GM12878 (cell line): Measurements from ENCODE around the gene FANCF. TPM values are rescaled to one million over a fixed set of nuclear protein-coding genes. Genes with fewer than 3 reads are reported as not detected.
A peak's percentile ranks its signal among the peaks of the same experiment; 100 is the strongest.

Experiments
- ATF2 ChIP-seq: IDR thresholded peaks from 2 replicates; pipeline ENCODE4 v1.6.1; 2012; ENCODE audit warnings: low read length, inconsistent platforms
- BACH1 ChIP-seq: fragments of 450-650 bp; IDR thresholded peaks from 2 replicates; pipeline ENCODE4 v1.6.1; 2017; ENCODE audit warnings: mild to moderate bottlenecking, borderline replicate concordance
- BCL11A ChIP-seq: IDR thresholded peaks from 2 replicates; pipeline ENCODE4 v1.6.1; 2011; ENCODE audit warnings: low read depth, low read length
- E2F4 ChIP-seq: IDR thresholded peaks from 2 replicates; pipeline ENCODE4 v1.6.1; 2012; ENCODE audit warnings: low read depth, low read length, improper control_type of control experiment
- EP300 ChIP-seq, 2 experiments: fragments of 150-350 bp in 1 of 2; IDR thresholded peaks; 2 replicates each; pipeline ENCODE4 v1.6.1; 2011 to 2012; ENCODE audit warnings: low read depth in 2 of 2, low read length in 2 of 2, borderline replicate concordance in 1 of 2, improper control_type of control experiment in 1 of 2, inconsistent platforms in 1 of 2; ENCODE audit not compliant: control insufficient read depth in 1 of 2
- JUND ChIP-seq: IDR thresholded peaks from 2 replicates; pipeline ENCODE4 v1.6.1; 2012; ENCODE audit warnings: low read depth, mild to moderate bottlenecking, low read length, improper control_type of control experiment, moderate library complexity
- KLF5 ChIP-seq: fragments of 450-650 bp; IDR thresholded peaks from 2 replicates; pipeline ENCODE4 v1.6.1; 2014; ENCODE audit warnings: mild to moderate bottlenecking; ENCODE audit not compliant: partially characterized antibody
- MXI1 ChIP-seq: fragments of 150-350 bp; IDR thresholded peaks from 2 replicates; pipeline ENCODE4 v1.6.1; 2011; ENCODE audit warnings: low read depth, mild to moderate bottlenecking, inconsistent platforms, low read length, improper control_type of control experiment
- MYB ChIP-seq: fragments of 150-350 bp; IDR thresholded peaks from 2 replicates; pipeline ENCODE4 v1.6.1; 2014; ENCODE audit warnings: mild to moderate bottlenecking, low read depth, low read length, borderline replicate concordance
- PBX3 ChIP-seq: IDR thresholded peaks from 2 replicates; pipeline ENCODE4 v1.6.1; 2011; ENCODE audit warnings: mild to moderate bottlenecking, low read depth, low read length, moderate library complexity; ENCODE audit not compliant: insufficient replicate concordance
- PML ChIP-seq: IDR thresholded peaks from 2 replicates; pipeline ENCODE4 v1.6.1; 2012; ENCODE audit warnings: low read length, inconsistent platforms
- RELA ChIP-seq: fragments of 450-650 bp; IDR thresholded peaks from 2 replicates; pipeline ENCODE4 v1.8.0; 2014; ENCODE audit warnings: borderline replicate concordance; ENCODE audit not compliant: partially characterized antibody
- SIN3A ChIP-seq: IDR thresholded peaks from 2 replicates; pipeline ENCODE4 v1.6.1; 2012; ENCODE audit warnings: low read depth, low read length, improper control_type of control experiment
- TARDBP ChIP-seq: IDR thresholded peaks from 2 replicates; pipeline ENCODE4 v1.6.1; 2016; ENCODE audit warnings: borderline replicate concordance
- ZBTB11 ChIP-seq: fragments of 450-650 bp; formaldehyde crosslinking; IDR thresholded peaks from 2 replicates; pipeline ENCODE4 v1.5.0; 2022; ENCODE audit warnings: mild to moderate bottlenecking, missing genetic modification characterization
- ZNF687 ChIP-seq: fragments of 450-650 bp; IDR thresholded peaks from 2 replicates; pipeline ENCODE4 v1.6.1; 2017; ENCODE audit warnings: mild to moderate bottlenecking, moderate library complexity
- ZZZ3 ChIP-seq: IDR thresholded peaks from 2 replicates; pipeline ENCODE4 v1.6.1; 2011; ENCODE audit warnings: low read depth; ENCODE audit not compliant: control insufficient read depth, insufficient read length
- polyA plus RNA-seq, 11 experiments: library from polyadenylated mRNA; depleted of rRNA in 4 of 11; unstranded in 6 of 11; stranded (reverse) in 5 of 11; fragments of >200 nt; fragmentation: Nextera tagmentation in 4 of 11; fragmentation: Illumina TruSeq in 1 of 11; extraction: Ambion mirVana in 4 of 11; extraction: Trizol in 1 of 11; gene quantifications; 1 replicate in 1 of 11; 2 replicates in 10 of 11; pipeline versions ENCODE4 v1.2.1 to v1.2.3, GENCODE V29; 2011 to 2016; ENCODE audit warnings: inconsistent platforms in 2 of 11, missing spikeins in 2 of 11, low read depth in 1 of 11
- total RNA-seq, 4 experiments: library from RNA; depleted of rRNA in 3 of 4; stranded (reverse); fragments of >200 nt in 3 of 4; fragmentation: Illumina TruSeq in 1 of 4; extraction: Trizol in 1 of 4; gene quantifications; 2 replicates each; pipeline versions ENCODE4 v1.2.1 to v1.2.3, GENCODE V29; 2013 to 2021

The FANCF gene
- total and polyA plus RNA-seq, 10 of the 15 experiments (the other 5 are each of a cell fraction or from before 2014, with no cell fraction given) = 1.6 to 19.9 (median 12.2) TPM

- TF ChIP-seq PBX3 (no peak), KLF5 (no peak), ATF2 (0 out of 2 replicates have a peak, but pooled peaks have one; percentile 39), ZNF687 (no peak; the same call in 1 of the 2 replicates), E2F4 (no peak), PML (peak; percentile 44; the same call in 1 of the 2 replicates), MYB (no peak), RELA (no peak), TARDBP (no peak), ZZZ3 (no peak), MXI1 (0 out of 2 replicates have a peak, but pooled peaks have one; percentile 37), JUND (no peak), EP300 (IDR thresholded peaks at IDR 0.05; ENCODE audit: borderline replicate concordance in 1 of 2, control insufficient read depth in 1 of 2, low read depth in 2 of 2, low read length in 2 of 2) (no peak; a peak in 1 of 4 replicates), SIN3A (no peak), ZBTB11 (CRISPR knock-in tag) (no peak), BCL11A (no peak), BACH1 (no peak)
Measured at GRCh38 chr11:22674470-22675439, 49.1 kb upstream of the FANCF start (continued).
